Measurements from ENCODE around the gene KCTD10. TPM values are rescaled to one million over a fixed set of nuclear protein-coding genes. Genes with fewer than 3 reads are reported as not detected.
A peak's percentile ranks its signal among the peaks of the same experiment; 100 is the strongest.

Gene KCTD10
- total RNA-seq, 1 experiment from 2014 or later: 56.3 TPM

GRCh38 chr12:109495012-109495411, 17.9 kb upstream of the KCTD10 start:
- no peak for DNase-seq (ENCODE audit: low read depth)

GRCh38 chr12:109494348-109494881, 17.3 kb upstream of the KCTD10 start:
- peak; percentile 2 for DNase-seq (ENCODE audit: low read depth)

GRCh38 chr12:109493938-109494337, 16.8 kb upstream of the KCTD10 start:
- no peak for DNase-seq (ENCODE audit: low read depth)

- no peak for DNase-seq (ENCODE audit: low read depth)
Observed at GRCh38 chr12:109493090-109493489, 16.0 kb upstream of the KCTD10 start.

GRCh38 chr12:109492371-109492770, 15.3 kb upstream of the KCTD10 start:
- no peak for DNase-seq (ENCODE audit: low read depth)

GRCh38 chr12:109491671-109492070, 14.6 kb upstream of the KCTD10 start:
- no peak for DNase-seq (ENCODE audit: low read depth)

GRCh38 chr12:109489955-109490565, 13.0 kb upstream of the KCTD10 start:
- no peak for DNase-seq (ENCODE audit: low read depth)

- DNase-seq (ENCODE audit: low read depth): no peak
Observed at GRCh38 chr12:109489016-109489954, 12.2 kb upstream of the KCTD10 start.

- DNase-seq (ENCODE audit: low read depth): no peak
Observed at GRCh38 chr12:109488051-109488665, 11.1 kb upstream of the KCTD10 start.

GRCh38 chr12:109487181-109488050, 10.3 kb upstream of the KCTD10 start:
- no peak for DNase-seq (ENCODE audit: low read depth)

- no peak for DNase-seq (ENCODE audit: low read depth)
Observed at GRCh38 chr12:109485201-109485600, 8.1 kb upstream of the KCTD10 start.

GRCh38 chr12:109483346-109483745, 6.2 kb upstream of the KCTD10 start:
- no peak for DNase-seq (ENCODE audit: low read depth)

- no peak for DNase-seq (ENCODE audit: low read depth)
Observed at GRCh38 chr12:109482894-109483293, 5.8 kb upstream of the KCTD10 start.

GRCh38 chr12:109482491-109482890, 5.4 kb upstream of the KCTD10 start:
- DNase-seq (ENCODE audit: low read depth): no peak

- no peak for DNase-seq (ENCODE audit: low read depth)
Observed at GRCh38 chr12:109481863-109482262, 4.8 kb upstream of the KCTD10 start.

- DNase-seq (ENCODE audit: low read depth): no peak
Observed at GRCh38 chr12:109480356-109480755, 3.3 kb upstream of the KCTD10 start.

GRCh38 chr12:109479761-109480160, 2.7 kb upstream of the KCTD10 start:
- no peak for DNase-seq (ENCODE audit: low read depth)

- no peak for DNase-seq (ENCODE audit: low read depth)
Observed at GRCh38 chr12:109477963-109478315, 839 bp upstream of the KCTD10 start.

GRCh38 chr12:109476807-109477184, 304 bp downstream of the KCTD10 start:
- no peak for DNase-seq (ENCODE audit: low read depth)

- no peak for DNase-seq (ENCODE audit: low read depth)
Observed at GRCh38 chr12:109475993-109476806, 900 bp downstream of the KCTD10 start.
